Fibroblast of villous mesenchyme (primary cell): Measurements from ENCODE around the gene KLHL11. TPM values are rescaled to one million over a fixed set of nuclear protein-coding genes. Genes with fewer than 3 reads are reported as not detected.

Experiments
- DNase-seq: peaks from one replicate; pipeline ENCODE4 v3.0.0-alpha.2; 2010; ENCODE audit warnings: low read depth
- H3K4me3 ChIP-seq: 2 replicates; pipeline ENCODE4 v1.5.1; 2011; ENCODE audit warnings: low read depth, mild to moderate bottlenecking, low read length
- total RNA-seq: library from RNA; depleted of rRNA; stranded (reverse); fragments of >200 nt; gene quantifications from 2 replicates; pipeline ENCODE4 v1.2.3, GENCODE V29; 2012
- TF ChIP-seq, protein P1 (sequence below): IDR thresholded peaks from 2 replicates; pipeline ENCODE4 v1.5.1; 2012; ENCODE audit warnings: low read depth, mild to moderate bottlenecking, low read length; ENCODE audit not compliant: insufficient read depth

KLHL11 gene, protein sequence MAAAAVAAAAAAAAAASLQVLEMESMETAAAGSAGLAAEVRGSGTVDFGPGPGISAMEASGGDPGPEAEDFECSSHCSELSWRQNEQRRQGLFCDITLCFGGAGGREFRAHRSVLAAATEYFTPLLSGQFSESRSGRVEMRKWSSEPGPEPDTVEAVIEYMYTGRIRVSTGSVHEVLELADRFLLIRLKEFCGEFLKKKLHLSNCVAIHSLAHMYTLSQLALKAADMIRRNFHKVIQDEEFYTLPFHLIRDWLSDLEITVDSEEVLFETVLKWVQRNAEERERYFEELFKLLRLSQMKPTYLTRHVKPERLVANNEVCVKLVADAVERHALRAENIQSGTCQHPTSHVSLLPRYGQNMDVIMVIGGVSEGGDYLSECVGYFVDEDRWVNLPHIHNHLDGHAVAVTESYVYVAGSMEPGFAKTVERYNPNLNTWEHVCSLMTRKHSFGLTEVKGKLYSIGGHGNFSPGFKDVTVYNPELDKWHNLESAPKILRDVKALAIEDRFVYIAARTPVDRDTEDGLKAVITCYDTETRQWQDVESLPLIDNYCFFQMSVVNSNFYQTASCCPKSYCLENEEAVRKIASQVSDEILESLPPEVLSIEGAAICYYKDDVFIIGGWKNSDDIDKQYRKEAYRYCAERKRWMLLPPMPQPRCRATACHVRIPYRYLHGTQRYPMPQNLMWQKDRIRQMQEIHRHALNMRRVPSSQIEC
- total RNA-seq = 30.6 and 37.6 TPM in 2 replicates

DNA sequence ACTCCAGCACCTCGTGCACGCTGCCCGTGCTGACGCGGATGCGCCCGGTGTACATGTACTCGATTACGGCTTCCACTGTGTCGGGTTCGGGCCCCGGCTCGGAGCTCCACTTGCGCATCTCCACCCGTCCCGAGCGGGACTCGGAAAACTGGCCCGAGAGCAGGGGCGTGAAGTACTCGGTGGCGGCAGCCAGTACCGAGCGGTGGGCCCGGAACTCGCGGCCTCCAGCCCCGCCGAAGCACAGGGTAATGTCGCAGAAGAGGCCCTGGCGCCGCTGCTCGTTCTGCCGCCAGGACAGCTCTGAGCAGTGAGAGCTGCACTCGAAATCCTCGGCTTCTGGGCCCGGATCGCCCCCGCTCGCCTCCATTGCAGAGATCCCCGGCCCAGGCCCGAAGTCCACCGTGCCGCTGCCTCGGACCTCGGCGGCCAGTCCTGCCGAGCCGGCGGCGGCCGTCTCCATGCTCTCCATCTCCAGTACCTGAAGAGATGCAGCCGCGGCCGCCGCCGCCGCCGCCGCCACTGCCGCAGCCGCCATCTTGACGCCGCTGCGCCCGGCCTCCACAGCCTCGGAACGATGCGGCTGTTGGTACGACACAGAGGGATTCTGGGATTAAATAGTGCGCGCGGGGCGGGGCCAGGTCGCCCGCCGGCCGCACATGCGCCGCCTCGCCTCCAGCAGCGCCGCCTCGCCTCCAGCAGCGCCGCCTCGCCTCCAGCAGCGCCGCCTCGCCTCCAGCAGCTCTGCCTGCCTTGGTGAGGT lies at the start of gene KLHL11:
Gene KLHL11, minus strand, starts transcription at position 588 of the 760 bp plus-strand sequence. Its CDS starts 53 bp downstream, at position 535.
- TF ChIP-seq, protein P1, sequence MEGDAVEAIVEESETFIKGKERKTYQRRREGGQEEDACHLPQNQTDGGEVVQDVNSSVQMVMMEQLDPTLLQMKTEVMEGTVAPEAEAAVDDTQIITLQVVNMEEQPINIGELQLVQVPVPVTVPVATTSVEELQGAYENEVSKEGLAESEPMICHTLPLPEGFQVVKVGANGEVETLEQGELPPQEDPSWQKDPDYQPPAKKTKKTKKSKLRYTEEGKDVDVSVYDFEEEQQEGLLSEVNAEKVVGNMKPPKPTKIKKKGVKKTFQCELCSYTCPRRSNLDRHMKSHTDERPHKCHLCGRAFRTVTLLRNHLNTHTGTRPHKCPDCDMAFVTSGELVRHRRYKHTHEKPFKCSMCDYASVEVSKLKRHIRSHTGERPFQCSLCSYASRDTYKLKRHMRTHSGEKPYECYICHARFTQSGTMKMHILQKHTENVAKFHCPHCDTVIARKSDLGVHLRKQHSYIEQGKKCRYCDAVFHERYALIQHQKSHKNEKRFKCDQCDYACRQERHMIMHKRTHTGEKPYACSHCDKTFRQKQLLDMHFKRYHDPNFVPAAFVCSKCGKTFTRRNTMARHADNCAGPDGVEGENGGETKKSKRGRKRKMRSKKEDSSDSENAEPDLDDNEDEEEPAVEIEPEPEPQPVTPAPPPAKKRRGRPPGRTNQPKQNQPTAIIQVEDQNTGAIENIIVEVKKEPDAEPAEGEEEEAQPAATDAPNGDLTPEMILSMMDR = no peak
- peak; percentile 89 for DNase-seq
- peak within 1 kb of the TSS; percentile 94 for H3K4me3 ChIP-seq

DNA sequence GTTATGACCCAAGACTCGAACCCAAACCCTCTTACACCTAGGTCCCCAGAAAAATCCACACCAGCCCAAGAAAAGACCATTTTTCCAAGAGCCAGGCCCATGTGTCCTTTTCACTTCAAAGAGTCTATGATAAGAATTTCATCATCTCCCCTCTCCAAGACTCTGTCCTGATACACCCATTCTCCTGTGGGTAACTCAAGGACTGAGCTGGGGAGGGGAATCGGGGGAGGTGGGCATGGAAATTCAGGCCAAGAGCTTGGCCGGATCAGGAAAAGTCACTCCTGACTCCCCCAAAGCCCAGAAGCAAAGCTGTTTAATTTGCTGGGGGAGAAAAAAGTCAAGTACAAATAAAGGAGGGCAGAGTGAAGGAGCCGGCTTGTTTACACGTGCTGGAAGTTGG lies 49.8 kb upstream of the KLHL11 start:
- TF ChIP-seq, protein P1 = no peak
- no peak for DNase-seq
- H3K4me3 ChIP-seq = no peak overlapping the region

DNA sequence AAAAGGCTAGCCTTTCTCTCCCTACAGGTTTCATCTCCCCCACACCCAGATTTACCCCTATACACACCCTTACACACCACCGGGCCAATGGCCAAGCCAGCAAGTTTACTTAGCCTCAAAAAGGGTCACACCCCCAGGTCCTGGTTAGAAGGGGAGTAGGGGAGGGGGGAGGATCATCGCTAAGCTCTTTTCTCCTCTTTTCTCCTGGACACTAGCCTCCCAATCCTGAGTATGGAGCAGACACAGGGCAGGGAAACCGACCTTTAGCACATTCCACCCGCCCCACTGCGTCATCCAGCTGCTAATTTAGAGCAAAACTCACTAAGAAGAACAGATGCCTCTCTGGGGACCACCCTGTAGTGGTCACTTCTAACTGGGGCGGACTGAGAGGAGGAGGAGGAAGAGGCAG lies 49.1 kb upstream of the KLHL11 start:
- TF ChIP-seq, protein P1 = no peak
- H3K4me3 ChIP-seq = peak overlapping the region; percentile 8
- peak; percentile 83 for DNase-seq

DNA sequence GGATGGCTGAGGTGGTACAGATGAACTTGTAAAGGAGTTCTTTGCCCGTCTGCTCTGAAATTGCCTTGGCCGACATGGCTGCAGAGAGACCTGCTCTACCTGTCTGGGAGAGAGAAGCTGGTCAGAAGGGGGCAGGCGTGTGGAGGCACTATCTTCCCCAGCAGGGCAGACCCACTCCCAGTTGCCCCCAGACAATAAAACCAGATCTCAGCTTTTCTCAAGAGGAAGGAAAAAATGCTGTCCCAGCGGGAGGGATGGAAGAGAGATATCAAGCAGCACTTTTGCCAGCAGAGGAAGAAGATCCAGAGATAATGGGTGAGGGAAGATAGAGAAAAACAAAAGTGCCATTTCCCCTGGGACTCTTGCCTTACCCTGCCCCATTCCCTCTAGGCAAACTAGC lies 48.6 kb upstream of the KLHL11 start:
- no peak for DNase-seq
- TF ChIP-seq, protein P1 = no peak
- H3K4me3 ChIP-seq = no peak overlapping the region

DNA sequence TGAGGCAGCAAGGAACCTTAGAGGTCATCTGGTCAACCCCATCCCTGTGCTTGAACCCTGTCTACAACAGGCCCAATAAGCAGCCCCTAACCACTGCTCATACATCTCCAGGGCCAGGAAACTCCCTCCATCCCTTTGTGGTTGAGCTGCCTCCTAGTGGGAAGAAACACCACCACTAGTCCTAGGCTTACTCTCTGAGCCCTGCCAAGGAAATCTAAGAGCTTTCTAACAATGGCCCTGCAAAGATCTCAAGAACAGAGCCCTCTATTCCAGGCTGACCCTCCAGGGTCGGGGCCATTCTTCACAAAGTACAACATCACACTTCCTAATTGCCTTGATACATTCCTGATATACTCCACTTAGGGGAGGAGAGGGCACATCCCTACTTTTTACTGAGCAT lies 47.7 kb upstream of the KLHL11 start:
- H3K4me3 ChIP-seq = no peak overlapping the region
- TF ChIP-seq, protein P1 = peak; percentile 18
- DNase-seq = no peak

DNA sequence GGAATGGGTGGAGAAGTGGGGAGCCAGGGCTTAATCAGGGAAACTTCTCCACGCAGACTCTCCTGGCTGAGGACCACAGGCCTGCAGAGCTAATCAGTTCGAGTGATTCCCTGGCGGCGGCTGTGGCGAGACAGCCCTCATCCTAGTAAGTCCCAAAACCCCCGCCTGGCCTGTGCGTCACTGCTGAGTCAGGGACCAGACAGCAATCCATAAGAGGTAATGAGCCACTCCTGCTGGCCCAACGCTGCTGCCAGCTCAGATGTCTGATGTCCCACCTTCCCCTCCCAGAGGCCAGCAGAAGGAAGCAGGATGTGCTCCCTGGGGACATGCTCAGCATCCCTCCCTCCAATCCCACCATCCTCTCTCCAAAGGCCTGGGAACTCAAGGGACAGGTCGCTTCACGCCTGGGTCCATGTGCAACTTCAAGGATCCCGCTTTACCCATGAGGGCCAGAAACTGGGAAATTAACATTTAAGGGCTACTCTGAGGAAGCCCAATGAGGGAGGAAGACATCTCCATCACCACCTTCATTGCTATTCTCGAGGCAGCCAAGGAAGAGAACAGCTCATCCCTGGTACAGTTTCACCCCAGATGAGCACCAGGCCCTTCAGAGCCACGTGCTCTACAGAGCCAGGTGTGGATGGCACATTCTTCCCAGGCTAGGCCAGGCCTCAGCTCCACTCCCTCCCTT lies 45.6 kb upstream of the KLHL11 start:
- TF ChIP-seq, protein P1 = no peak
- H3K4me3 ChIP-seq = no peak overlapping the region
- DNase-seq = peak; percentile 93
